Loucy (cell line): ENCODE results near the gene SYMPK.

Experiments used
- EZH2phosphoT487 ChIP-seq: fragments of 200-600 bp; IDR thresholded peaks from 2 replicates; pipeline ENCODE4 v1.6.1; 2018; ENCODE audit warnings: antibody characterized with exemption, mild to moderate bottlenecking, moderate library complexity, borderline replicate concordance
- TF ChIP-seq, protein P1 (sequence below): fragments of 200-600 bp; sonication (generic); conservative IDR thresholded peaks from 2 replicates; pipeline ENCODE4 v1.5.1; 2014; ENCODE audit warnings: mild to moderate bottlenecking, antibody characterized with exemption, low read length

DNA sequence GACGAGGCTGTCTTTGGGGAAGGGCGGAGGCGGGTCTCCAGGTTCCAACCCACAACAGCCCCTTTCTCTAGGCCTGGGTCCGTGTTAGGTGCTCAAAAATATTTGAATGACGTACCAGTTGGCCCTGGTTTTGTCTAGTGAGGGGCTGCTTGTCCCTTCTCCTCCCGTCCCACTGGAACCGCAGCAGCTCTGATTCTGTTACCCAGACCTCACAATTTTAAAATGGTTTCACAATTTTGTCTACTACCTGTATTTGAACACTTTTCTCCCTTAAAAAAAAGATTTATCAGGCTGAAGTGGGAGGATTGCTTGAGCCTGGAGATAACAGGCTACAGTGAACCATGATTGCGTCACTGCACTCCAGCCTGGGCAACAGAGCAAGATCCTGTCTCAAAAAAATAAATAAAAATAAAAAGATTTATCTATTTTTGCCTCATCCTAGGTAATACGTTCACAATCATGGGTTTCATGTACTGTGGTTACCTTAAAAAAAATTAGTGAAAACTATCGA, 24.3 kb upstream of the SYMPK start:
- TF ChIP-seq, protein P1, sequence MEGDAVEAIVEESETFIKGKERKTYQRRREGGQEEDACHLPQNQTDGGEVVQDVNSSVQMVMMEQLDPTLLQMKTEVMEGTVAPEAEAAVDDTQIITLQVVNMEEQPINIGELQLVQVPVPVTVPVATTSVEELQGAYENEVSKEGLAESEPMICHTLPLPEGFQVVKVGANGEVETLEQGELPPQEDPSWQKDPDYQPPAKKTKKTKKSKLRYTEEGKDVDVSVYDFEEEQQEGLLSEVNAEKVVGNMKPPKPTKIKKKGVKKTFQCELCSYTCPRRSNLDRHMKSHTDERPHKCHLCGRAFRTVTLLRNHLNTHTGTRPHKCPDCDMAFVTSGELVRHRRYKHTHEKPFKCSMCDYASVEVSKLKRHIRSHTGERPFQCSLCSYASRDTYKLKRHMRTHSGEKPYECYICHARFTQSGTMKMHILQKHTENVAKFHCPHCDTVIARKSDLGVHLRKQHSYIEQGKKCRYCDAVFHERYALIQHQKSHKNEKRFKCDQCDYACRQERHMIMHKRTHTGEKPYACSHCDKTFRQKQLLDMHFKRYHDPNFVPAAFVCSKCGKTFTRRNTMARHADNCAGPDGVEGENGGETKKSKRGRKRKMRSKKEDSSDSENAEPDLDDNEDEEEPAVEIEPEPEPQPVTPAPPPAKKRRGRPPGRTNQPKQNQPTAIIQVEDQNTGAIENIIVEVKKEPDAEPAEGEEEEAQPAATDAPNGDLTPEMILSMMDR: no peak
- no peak for TF ChIP-seq EZH2phosphoT487
